Activated CD8-positive, alpha-beta memory T cell treated with anti-CD3 and anti-CD28 coated beads, Interleukin-2, amount 50 U/mL, for 1 hour (primary cell): ENCODE data around the gene MICU2.
"Not testable (repeated sequence)": the region's sequence is repeated elsewhere in the genome, so short reads cannot be mapped to it uniquely, and the experiment has no call there.

Experiments
- DNase-seq: peaks from one replicate; pipeline ENCODE4 v3.0.0-alpha.2; 2020; ENCODE audit errors: extremely low read depth

MICU2 gene

DNA sequence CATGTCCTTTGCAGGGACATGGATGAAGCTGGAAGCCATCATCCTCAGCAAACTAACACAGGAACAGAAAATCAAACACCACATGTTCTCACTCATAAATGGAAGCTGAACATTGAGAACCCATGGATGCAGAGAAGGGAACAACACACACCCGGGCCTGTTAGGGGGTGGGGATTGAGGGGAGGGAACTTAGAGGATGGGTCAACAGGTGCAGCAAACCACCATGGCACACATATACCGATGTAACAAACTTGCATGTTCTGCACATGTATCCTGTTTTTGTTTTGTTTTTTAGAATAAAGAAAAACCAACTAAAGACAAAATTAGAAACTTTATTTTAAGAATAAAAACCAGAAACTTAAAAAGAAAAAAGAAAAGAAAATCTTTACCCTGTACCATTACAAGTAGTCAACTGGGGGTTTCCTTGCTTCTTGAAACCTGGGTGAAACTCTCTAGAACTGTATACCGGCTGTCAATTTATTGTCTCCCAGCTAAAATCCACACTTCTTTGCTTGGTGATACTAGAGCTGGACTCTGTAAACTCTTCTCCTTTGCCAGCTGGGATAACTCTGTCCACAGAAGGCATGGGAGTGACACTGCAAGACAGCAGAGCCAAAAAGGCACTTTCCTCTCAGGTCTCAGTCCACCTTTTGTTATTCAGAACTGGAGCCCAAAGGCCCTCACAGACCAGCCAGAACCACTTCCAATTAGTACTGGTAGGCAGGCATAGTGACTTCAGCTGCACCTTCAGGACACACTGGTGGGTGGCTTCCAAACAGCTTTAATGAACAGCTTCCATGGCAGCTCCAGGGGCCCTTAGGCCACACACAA, 9.0 kb downstream of the MICU2 start:
- DNase-seq, result no peak

DNA sequence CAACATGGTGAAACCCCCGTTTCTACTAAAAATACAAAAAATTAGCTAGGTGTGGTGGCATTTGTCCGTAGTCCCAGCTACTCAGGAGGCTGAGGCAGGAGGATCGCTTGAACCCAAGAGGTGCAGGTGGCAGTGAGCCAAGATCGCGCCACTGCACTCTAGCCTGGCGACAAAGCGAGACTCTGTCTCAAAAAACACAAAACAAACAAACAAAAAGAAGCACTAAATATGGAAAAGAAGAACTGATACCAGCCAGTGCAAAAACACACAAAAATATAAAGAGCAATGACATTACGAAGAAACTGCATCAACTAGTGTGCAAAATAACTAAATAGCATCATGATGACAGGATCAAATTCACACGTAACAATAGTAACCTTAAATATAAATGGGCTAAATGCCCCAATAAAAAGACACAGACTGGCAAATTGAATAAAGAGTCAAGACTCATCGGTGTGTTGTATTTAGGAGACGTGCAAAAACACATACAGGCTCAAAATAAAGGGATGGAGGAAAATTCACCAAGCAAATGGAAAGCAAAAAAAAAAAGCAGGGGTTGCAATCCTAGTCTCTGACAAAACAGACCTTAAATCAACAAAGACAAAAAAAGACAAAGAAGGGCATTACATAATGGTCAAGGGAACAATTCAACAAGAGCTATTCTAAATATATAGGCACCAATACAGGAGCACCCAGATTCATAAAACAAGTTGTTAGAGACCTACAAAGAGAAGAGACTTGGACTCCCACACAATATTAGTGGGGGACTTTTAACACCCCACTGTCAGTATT, 13.1 kb downstream of the MICU2 start:
- DNase-seq, result not testable (repeated sequence)

DNA sequence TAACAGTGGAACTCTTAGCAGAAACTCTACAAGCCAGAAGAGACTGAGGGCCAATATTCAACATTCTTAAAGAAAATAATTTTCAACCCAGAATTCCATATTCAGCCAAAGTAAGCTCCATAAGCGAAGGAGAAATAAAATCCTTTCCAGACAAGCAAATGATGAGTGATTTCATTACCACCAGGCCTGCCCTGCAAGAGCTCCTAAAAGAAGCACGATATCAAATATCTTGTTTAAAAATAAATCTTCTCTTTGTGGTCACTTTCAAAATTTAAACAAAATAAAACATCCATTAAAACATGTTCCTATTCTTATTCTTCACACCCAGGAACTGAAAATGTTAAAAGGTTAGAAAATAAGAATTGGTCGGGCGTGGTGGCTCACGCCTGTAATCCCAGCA, 13.7 kb downstream of the MICU2 start:
- no peak for DNase-seq

DNA sequence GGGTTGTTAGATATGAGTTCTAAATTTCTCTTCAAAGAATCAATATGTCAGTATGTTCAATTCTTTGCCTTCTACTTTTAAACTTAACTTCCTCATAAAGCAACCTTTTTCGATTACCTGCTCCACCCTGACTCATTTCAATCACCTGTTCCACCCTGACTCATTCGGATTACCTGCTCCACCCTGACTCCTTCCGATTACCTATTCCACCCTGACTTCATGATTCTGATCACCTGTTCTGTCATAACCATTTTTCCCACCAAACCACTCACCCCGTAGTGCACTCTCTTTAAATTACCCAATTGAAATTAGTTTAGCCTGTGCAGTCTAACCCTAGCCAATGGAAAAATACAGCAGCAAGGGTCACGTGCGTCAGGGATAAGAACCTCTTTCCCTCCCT, 14.5 kb downstream of the MICU2 start:
- not testable (repeated sequence) for DNase-seq

DNA sequence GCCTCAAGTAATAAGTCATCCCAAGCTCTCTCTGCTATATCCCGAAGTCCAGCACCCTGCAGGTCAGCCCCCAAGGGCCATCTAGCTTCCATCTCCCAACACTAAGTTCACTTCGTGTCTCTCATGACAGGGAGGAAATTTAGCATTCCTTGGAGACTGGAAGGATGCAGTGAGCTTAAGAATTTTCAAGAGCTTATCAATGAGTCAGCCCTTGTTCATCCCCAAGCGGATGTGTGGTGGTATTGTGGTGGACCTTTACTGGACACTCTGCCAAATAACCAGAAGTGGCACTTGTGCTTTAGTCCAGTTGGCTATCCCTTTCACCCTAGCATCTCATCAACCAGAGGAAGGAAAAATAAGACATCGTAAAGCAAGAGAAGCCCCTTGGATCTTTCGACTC, 15.6 kb downstream of the MICU2 start:
- not testable (repeated sequence) for DNase-seq

DNA sequence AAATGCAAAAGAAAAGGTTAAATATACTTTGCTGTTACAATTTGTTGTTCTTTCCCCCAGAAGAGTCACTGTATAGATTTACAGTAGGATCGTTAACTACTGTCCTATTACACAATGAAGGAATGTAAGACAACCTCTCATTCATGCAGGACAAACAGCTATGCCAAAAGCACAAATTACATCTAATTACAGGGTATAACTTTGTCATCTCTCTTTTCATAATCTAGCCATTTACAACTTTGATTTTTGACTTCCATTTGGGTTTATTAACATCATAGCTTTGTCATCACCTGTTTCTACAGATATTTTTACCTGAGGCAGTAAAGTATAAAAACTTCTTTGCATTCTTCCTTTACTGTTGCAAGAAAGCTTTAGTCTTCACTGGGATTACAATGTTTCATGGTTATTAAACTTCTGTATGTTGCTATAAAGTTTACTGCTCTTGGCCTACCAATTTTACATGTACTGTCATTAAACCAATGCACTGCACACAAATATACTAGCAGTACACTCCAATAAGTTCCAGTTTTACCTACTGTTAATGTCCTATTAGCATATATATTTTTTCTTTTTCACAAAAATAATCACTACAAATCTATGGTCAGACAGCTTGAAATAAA, 18.9 kb downstream of the MICU2 start:
- DNase-seq, result no peak

DNA sequence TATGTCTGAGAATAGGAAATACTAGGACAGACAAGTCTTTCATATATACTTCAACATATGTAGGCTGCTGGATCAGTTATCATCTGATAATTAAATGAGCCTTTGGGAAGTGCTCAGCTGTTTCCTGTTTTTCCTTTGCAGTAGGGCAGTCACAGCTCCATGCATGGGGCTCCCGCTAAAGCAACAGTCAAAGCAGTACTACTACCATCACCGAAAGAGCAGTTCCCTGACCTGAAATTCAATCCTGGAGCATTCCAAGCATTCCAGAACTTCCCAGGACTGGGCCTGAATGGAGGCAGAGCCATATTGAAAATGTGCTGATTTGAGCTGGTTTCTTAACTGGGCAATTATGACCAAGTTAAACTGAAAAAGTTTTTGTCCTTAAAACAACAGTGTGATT, 20.5 kb downstream of the MICU2 start:
- DNase-seq, result no peak

DNA sequence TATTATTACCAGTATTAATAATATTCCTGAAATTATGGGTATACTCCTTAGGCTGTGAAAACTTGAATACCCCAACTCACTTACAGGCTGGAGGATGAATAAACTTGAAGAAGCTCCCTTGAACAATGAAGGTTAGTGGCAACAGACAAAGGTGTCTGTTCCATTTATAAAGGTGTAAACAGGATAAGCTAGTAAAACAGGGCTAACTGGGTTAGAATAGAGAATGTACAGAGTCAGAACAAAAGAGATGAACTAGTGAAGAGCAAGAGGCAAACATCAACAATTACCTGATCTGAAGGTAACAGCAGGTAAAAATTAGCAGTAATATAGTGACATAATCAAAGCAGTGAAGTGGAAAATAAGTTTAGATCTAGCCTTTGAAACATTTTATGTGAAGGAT, 23.2 kb downstream of the MICU2 start:
- DNase-seq, result no peak

DNA sequence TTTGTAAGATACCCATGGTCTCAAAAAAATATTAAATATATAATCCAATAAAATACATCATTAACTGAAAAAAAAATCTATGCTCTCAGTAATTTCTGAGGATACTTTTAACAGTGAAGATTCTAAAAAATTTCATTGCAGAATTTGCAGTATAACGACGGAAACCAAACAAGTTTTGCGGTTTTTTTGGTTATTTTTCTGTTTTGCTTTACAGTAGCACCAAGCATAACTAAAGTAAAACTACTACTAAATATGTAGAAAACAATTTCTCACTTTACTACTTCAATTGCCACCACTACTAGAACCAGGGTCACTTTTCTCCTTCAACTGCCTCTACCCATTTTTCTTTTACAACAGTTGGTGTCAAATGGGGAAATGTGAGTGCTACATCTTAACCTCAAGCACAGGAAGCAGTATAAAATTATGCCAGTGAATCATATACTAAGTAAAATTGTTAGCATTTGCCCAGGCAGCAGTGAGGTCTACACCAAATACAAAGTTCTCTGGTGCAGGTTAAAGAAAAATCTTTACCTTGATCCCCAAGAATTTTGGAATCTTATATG, 24.1 kb downstream of the MICU2 start:
- no peak for DNase-seq

DNA sequence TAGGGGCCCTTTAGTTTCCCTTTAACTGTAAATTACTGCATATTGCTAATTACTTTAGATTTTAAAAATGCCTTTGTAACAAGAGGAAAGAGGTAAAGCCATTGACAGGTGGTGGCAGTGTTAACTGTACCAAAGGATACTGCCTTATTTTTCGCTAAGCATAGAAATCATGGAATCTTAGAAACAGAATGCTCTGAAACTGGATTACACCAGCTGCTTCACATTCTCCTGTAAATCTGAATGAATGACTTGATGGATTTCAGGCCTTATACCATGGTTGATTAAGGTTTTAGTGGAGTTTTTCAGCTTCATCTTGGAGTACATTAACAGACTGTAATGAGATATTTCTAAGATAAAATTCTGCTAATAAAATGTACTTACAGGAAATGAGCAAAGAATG, 25.2 kb downstream of the MICU2 start:
- DNase-seq, result no peak

DNA sequence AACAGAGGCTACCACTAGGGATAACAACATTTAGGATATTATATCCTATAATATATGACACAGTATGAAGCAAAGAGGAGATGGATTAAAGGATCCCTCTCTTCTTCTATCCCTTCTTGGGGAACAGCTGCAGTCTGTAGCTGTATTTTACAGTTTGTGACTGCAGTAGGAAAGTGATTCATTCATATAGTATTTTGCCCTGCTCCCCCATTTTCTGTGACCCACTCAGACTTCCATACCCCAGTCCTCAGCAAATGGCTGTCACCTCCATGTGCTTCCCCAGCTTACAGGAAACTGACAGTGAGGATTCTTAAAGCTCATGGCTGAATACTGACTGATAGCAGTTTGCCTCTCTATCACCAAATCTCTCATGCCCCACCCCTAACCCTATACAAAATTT, 27.5 kb downstream of the MICU2 start:
- no peak for DNase-seq

DNA sequence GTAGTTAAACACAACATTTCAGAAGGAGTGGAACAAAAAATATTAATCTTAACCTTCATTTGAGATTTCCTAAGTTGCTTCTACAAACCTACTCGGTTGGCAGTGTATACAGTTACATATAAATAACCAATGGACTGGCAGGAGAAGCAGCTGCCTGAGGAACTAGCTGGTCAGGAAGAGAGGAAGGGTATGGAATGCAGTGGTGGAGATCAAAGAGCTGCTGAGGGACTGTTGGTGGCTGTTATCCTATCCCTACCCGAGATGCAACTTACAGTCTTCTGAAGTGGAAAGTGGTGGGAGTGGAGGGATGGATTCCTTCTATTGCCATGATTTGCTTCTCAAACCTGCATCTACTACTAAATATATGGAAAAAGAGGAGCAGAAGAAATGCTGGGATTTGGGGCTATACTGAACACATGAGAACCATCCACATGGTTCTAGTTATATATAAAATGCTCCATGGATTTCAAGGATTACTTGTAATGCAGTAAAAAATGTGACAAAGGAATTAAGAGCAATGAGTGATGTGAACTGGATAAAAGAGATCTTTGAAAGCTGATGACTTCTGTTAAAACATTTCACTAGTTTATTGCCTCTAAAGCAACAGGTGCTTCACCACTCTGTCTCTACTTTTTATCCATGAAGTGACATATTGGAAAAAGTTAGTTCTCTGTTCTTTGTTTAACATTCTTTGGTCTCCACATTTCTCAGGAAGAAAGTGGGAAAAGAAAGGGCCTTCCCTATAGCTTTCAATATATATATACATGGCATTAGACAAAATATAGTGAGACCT, 29.9 kb downstream of the MICU2 start:
- DNase-seq, result no peak

DNA sequence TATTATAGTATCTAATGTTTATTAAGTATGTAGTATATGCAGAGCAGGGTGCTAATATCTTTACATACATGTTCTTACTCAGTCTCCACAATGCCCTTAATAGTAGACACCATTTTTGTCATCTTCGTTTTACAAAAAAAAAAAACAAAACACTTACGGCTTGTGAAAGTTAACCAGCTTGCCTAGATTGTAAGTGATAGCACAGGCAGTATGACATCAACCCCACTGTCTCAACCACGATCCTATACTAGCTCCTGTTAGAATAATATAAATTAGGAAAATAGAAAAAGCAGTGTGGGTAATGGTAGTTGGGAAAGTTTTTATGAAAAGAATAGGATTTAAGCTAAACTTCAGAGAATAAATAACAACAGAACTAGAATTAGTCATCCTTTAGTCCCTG, 34.3 kb downstream of the MICU2 start:
- no peak for DNase-seq

DNA sequence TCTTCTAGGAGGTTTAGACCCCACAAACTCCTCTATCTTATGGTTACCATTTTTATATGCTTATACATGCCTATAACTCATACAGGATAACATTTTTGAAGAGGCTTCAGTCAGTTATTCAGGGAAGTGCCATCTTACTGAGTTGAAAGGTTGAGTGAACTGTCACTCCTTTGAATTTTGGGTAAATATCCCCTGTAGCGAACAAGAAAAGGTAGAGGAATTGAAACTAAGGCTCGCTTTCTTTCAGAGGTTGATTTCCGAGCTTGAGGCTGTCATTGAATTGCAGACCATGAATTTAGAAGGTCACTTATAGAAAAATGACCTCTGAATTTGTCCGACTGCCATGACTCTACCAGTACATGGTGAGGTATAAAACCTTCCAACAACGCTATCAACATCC, 35.1 kb downstream of the MICU2 start:
- no peak for DNase-seq

DNA sequence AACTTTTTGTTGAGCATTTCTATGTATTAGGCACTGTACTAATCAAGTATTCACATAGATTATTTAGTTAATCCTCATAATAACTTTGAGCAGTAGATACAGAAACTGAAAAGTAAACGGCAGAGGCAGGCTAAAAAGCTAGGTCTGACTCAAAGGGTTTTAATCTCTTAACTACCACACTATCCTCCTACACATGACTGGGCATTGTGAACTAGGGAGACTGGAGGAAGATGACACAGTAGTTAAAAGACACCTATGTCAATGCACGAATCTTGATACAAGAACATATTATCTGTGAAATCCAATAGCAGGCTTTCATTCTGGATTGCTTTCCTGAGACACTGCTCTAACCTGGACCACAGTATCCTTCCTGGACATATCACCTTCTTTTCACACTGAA, 36.3 kb downstream of the MICU2 start:
- DNase-seq, result no peak

DNA sequence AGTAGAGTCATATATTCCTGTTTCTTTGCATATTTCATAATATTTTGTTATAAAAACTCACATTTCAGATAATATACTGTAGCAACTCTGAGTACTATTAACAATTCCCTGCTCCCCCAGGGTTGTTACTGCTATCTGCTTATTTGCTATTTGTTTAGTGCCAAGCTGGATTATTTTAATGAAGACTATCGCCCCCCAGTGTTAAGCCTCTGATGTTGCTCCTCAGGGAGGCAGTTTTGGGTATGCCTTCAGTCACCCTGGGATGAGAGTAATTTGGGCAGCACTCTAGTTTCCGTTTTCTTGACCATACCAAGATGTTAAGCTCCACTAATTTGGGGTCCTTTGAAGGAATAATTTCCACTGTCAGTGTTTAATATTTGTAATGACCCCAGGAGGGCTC, 46.0 kb downstream of the MICU2 start:
- no peak for DNase-seq

DNA sequence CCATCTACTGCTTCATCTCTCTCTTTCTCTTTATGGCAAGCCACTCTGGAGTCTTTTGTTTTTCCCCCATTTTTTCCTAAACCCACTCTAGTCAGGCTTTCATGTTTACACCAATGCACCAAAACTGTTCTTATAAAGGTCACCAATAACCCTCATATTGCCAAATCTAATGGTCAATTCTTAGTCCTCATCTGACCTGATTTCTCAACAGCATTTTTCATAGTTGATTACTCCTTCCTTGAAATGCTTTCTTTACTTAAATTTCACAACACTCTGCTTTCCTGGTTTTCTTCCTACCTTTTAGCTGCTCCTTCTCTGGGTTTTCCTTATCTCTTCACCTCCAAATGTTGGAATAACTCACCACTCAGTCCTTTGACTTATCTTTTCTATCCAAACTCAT, 47.9 kb downstream of the MICU2 start:
- no peak for DNase-seq

DNA sequence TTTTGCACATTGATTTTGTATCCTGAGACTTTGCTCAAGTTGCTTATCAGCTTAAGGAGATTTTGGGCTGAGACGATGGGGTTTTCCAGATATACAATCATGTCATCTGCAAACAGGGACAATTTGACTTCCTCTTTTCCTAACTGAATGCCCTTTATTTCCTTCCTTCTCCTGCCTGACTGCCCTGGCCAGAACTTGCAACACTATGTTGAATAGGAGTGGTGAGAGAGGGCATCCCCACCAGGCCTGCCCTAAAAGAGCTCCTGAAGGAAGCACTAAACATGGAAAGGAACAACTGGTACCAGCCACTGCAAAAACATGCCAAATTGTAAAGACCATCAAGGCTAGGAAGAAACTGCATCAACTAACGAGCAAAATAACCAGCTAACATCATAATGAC, 50.7 kb downstream of the MICU2 start:
- DNase-seq, result not testable (repeated sequence)

DNA sequence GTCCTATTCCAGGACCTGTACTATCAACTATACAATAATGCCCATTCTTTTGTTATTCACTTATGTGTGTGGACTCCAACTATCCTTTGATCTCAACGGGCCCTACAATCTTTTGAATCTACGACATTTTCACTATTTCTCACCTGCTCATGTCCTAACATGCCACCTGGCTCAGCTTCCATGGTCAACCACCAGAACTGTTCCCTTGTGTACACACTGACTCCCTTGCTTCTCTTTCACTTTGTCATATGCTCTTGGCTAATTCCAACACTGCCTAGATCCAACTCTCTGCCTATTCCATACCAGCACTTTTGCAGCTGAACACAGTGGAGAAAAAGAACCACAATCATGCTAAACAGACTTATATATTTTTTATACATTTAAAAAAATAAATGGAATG, 53.1 kb downstream of the MICU2 start:
- DNase-seq, result no peak

DNA sequence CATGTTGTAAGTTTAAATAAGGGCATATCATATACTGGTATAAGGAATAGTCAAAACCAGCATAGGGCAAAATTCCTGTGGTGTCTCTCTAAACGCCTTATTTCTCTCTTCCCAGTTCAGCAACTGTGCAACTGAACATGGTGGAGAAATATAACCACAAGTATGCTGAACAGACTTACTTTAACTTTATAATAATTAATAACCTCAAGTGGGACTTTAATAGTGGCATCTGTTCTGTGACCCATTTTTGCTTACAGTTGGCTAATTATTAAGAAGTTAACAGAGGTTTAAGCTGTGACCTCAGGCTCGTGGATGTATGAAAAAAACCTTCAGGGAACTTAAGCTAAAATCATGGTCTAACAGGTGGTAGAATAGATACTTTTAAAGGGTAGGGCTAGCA, 54.3 kb downstream of the MICU2 start:
- no peak for DNase-seq

DNA sequence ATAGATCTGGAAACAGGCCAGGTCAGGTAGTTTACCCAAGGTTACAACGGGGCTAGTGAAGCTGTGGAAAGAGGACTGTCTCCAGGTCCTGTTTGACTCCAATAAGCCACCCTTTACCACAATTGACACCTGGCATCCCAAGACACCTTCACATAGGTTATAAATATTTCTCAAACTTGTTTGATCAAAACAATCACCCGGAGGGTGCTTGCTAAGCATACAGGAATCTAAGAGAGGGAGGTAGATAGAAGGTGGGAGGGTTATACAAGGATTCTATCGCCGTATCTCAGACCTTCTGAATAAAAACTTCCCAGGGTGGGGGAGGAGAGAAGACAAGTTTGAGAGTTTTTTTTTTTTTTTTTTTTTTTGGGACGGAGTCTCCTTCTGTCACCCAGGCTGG, 55.4 kb downstream of the MICU2 start:
- DNase-seq, result no peak

DNA sequence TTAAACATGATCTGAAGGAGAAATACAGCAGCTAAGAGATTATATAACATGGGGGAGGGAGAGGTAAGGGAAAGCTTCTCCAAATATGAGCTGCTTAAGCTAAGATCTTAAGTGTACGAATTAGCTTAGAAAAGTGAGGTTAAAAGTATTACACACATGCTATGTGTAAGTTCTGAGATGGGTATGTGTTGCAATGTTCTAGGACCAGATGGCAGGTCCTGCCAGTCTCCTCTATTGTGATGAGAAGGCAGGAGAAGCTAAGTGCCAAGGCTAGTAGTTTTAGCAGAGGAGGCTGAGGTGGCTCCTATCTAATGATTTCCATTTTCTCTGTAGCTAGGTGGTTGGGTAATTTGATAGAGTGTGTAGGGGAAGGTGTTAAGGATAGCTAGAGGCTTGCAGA, 57.6 kb downstream of the MICU2 start:
- no peak for DNase-seq
